GM19455 (cell line): ENCODE measurements around the gene ATP10A.
A peak's percentile ranks its signal among the peaks of the same experiment; 100 is the strongest.

Source experiments
- ATAC-seq: cut with Tn5 transposase; IDR thresholded peaks from one replicate; pipeline ENCODE4 v1.9.1; 2021; ENCODE audit not compliant: unreplicated experiment

ATP10A gene

DNA sequence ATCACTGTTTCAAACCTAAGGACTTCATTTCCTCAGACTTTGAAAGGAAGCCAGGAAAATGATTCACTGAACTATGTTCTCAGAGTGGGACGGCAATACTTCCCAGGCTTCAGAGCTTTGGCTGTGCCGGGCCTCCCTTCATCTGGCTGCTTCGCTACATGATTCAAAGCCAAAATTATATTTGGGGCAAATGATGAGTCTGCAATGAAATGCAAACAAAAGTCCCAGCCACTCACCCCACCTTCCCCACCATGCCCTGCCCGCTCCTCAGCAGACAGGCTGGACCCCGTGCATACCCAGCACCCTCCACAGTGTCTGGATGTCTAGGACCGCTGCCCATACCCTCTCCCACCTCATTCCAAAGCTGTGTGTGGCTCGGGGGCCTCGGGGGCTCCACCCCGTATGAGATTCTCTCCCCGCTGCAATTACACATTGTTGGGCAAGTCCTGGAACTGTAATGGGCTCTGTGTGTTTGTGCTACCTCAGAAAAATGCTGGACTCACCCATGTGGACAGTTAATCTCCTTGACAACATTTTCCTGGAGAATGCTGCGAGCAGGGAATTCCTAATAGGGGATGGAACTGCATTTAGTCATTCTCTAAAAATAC lies 32.2 kb downstream of the ATP10A start:
- ATAC-seq, result no peak

DNA sequence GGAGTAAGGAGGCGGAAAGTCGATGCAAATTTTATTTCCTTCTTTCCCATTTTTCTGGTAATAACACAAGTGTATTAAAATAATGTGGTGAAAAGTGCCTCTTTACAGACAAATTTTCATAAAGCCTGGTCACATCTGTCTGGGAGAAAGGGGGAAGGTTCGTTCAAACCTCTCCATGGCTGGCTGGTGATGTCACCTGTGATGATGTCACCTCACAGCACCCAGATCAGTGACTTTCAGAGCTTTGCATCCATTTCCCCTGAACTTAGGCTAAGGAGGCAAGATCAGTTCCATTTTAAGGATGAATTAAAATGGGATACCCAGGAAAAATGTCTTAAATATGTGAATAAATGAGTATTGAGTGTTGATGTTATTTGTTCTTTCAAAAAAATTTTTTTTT lies 34.1 kb downstream of the ATP10A start:
- ATAC-seq, result no peak

DNA sequence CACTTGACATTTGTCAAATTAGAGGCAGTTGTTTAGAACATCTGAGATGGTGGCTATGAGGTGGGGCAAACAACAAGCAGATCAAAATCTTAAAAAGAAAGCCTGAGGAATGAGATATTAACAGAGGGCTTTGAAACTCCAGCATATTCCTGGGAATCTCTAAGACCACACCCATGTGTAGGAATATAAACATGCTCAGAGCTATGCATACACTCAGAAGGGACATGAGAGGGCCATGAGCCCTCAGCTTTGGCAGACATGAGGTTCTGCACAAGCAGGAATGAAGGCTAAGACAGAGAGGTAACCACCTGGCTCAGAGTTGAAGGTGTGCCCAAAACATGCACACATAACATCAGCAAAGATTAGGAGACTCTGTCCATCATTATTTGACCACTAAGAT lies 37.9 kb downstream of the ATP10A start:
- ATAC-seq, result no peak

- no peak for ATAC-seq
Observed at GRCh38 chr15:25824618-25825017, 38.5 kb downstream of the ATP10A start.

DNA sequence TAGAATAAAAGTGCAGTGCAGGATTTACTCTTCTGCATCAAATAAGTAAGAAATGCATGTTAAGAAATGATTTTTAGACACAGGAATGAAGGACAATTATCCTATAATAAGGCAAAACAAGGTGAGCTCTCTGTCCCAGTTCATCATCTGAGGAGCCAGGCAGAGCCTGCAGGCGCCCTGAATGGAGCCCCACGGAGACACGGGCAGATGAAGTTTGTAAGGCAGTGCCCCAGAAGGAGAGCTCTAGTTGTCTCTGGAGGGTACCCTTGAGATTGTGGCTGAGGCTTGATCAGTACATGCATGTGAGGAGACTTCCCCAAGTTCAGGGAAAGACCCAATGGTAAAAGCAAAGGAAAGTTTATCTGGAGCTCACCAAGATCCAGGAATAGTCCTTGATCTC lies 50.3 kb downstream of the ATP10A start:
- ATAC-seq, result no peak

DNA sequence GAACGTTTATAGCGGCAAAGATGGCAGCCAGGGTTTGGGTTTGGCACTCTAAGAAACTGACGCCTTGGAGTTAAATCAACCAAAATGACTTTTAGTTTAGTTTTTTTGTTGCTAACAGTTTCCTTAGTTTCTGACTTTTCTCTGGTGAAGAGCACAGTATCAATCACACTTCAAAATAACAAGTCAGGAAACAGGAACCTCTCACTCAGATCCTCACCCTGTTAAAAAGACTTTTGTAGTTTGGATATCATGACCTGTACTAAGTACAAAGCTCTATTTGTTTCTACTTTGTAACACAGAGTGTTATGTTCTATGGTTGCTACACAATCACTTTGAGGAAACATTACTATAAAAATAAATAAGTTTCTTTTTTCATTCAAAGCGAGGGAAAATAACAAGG lies 51.1 kb downstream of the ATP10A start:
- no peak for ATAC-seq

GRCh38 chr15:25811481-25811906 lies 51.6 kb downstream of the ATP10A start:
- ATAC-seq, result peak; percentile 69

DNA sequence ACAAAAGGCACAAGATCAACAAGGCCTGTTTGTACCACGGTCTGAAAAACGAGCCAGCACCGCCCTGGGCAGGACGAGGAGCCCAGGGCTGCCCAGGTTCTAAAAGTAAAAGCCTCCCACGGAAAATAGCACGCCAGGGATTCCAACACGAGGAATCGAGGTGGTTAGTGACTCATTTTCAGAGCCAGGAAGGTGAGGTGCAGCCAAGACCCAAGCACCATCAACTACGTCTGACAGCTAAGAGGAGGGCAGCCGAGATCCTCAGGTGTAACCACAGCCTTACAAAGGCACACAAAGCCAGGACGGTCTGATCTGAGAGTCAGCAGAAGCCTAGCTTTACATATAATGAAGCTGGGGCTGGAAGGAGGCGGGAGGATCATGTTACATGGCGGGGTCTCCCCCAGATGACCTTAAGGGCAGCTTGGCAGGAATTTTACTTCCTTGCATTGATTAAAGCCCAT lies 52.5 kb downstream of the ATP10A start:
- no peak for ATAC-seq

DNA sequence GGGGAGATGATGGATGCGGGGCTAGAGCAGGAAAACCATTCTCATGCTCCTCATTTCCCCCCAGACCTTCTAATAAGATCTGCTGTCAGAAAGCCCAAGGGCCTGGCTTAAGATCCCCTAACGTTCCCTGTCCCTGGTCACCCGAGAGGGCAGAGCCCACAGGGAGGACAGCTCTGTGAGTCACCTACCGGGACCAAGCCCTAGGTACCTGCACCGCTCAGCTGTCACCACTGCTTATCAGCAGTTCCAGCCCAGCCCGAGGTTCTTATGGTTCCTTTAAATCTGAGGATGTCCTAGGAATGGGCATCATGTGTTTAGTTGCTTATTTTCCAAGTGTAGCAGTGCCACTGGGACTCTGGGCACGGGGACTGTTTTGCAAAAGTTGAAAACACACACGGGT lies 53.0 kb downstream of the ATP10A start:
- ATAC-seq, result no peak

DNA sequence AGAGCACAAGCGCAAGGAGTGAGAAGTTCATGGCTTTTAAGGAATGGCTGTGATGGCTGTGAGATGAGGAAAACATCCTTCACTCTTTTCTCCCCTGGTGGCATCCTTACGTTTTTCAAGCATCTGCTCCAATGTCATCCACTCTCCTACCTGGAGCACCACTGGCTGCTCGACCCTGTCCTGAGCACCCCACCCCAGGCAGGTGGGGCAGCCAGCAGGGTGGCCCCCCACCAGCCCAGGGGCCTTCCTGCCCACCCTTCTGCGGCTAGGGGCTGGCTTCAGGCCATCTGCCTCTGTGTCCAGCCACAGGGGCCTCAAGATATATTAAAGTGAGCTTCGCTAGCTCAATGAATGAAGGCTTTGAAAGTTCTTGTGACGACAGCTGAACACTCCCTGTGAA lies 56.1 kb downstream of the ATP10A start:
- no peak for ATAC-seq

- no peak for ATAC-seq
Observed at GRCh38 chr15:25805031-25805430, 58.1 kb downstream of the ATP10A start.

GRCh38 chr15:25804451-25804850 lies 58.7 kb downstream of the ATP10A start:
- no peak for ATAC-seq

DNA sequence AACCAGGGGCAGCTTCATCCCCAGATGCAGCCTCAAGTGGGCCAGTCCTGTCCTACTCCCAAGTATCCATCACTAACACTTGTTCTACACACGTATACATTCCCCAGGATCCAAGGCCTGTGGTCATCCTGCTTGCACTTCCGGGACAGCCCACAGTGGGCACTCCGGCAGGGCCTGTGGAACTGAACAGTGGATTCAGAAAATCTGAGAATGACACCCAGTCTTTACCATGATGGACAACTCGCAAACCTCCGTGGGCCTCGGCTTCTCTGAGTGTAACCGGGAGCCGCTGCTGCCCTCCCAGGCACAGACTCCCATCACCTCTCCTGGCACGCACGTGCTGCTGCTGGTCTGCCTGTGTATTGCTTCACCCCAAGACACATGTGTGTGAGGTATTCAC lies 59.6 kb downstream of the ATP10A start:
- no peak for ATAC-seq

GRCh38 chr15:25803036-25803435 lies 60.1 kb downstream of the ATP10A start:
- ATAC-seq, result no peak

DNA sequence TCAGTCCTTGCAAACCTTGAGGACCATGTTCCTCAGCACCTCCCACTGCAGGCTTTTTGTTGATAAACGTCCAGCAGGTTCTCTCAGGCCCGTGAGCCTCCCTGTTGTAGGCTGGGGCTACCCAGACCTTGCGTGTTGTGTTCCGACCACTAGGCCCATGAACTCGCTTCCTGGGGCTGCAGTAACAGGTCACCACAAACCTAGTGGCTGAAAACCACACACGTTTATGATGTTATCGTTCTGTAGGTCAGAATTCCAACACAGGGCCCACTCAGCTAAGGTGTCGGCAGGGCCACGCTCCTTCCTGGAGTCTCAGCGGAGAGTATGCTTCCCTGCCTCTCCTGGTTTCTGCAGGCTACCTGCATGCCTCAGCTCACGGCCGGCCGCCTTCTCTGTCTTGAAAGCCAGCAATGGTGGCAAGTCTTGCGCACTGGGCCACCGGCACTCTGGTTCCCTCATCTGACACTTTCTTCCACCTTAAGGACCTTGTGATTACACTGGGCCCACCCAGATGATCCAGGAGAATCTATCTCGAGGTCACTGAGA lies 60.8 kb downstream of the ATP10A start:
- no peak for ATAC-seq

- ATAC-seq, result no peak
Observed at GRCh38 chr15:25801586-25802284, 61.4 kb downstream of the ATP10A start.

DNA sequence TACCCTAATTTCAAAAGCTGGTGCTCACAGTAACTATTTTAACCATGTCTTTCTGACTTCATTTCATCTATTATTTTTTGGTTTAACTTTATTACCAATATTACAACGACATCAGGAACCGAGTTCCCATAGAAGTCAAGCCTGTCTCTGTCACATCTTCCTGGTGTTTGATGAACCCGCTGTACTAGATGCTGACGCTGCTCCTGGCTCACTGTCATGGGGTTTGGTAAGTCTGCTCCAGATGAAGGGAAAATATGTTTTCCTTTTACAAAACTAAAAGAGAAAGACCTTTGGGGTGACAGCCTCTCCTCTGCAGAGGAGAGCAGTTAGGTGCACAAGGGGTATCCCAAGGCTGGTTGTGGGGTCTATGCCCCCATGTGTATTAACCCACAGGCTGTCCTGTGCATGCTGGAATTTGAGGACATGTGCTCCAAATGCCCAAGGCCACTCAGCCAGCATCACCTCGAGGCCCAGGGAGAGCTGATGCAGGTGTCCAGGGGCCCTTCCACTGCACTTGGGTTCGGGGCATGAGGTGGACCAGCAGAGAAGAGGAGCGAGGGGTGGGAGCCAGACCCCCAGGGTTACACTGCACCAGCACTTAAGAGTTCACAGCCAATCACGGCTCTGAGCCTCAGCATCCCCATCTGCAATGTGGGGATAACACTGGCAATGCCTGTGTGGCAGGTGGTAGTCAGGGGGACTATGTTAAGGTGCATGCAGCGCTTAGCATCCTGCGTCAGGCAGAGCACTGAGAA lies 62.2 kb downstream of the ATP10A start:
- no peak for ATAC-seq

DNA sequence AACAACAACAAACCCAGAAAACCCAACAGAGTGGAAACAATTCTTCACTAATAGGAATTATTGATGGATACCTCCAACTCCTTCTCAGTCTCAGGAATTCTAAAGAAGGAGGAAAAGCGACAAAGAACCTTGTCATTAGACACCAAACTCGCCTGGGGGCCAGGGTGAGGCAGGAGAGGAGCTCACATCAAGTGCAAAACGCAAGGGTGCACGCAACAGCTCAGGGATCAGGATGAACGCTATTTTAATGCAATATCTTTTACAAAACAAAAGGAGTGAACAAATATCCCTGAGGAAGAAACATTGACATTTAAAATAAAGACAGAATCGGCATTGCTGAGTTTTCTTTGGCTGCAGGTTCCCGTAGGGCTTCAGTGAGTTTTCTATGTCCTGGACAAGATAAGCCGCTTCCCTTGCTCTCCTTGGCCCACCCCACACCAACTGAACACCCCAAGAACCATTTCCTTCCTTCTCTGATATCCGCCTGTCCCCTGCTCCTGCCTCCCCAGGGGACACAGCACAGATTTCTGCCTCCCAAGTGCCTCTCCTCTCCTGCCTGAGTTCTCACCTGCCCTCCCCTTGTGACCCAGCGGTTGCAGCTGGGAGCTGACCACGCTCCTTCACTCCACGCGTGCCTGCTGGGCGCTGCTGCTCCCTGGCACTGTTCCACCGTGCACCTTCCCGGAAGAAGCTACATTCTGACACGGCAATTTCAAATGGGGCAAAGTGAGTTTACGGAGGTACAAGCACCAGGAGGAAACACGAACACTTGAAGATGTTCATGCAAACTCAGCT lies 63.0 kb downstream of the ATP10A start:
- ATAC-seq, result no peak

DNA sequence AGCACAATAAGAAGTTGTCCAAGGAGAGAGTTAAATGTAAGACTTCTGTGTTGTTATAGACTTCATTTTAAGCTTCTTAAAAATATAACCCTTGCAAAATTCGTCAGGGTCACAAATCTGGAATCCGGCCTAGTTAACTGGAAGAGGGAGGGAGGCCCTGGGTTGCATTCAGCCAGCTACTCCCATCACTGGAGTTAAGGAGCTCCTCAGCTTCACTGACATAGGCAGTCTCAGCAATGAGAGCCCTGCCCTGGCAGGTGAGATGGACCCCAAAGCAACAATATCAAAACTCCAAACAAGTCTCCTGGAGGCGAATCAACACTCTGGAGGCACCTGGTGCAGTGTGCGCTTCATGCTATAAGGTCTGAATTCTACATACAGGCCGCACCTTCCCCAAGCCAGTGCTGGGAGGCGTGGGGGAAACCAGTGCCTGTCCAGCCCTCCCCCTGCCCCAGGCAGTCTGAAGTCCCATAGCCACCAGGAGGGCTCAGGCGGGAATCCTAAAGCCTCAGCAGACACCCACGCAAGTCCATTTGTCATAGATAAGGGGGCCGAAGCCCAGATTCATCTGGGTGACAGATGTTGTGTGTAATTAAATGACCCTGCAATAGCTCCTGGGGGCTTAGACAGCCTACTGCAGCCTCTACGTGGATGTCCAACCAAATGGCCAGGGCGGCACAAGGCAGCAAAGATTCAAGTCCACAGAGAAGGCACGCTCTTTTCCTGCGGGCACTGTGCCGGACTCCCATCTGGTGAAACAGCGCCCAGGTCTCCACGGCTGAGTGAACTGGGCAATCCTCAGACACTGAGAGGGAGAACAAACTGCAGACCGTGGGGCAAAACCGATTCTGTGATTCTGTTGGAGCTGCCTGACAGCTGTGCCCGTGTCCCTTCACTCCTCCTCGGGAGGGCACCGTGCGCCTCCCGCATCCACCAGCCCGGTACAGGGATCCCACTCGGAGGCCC lies 64.9 kb downstream of the ATP10A start:
- ATAC-seq, result no peak

- no peak for ATAC-seq
Observed at GRCh38 chr15:25797511-25797935, 65.6 kb downstream of the ATP10A start.
